Activated CD4-positive, CD25-positive, alpha-beta regulatory T cell treated with anti-CD3 and anti-CD28 coated beads, Interleukin-2, amount 50 U/mL, for 72 hours (primary cell): ENCODE results near the gene OGFR.

Experiments
- DNase-seq: peaks from one replicate; pipeline ENCODE4 v3.0.0; 2021

The OGFR gene

GRCh38 chr20:62816884-62817873 is 12.5 kb downstream of the OGFR start, which contains the start of gene COL9A3:
TSS of gene COL9A3 (plus strand) at chr20:62817050. CDS start at chr20:62817065, 15 bp downstream.
- DNase-seq = no peak

DNA sequence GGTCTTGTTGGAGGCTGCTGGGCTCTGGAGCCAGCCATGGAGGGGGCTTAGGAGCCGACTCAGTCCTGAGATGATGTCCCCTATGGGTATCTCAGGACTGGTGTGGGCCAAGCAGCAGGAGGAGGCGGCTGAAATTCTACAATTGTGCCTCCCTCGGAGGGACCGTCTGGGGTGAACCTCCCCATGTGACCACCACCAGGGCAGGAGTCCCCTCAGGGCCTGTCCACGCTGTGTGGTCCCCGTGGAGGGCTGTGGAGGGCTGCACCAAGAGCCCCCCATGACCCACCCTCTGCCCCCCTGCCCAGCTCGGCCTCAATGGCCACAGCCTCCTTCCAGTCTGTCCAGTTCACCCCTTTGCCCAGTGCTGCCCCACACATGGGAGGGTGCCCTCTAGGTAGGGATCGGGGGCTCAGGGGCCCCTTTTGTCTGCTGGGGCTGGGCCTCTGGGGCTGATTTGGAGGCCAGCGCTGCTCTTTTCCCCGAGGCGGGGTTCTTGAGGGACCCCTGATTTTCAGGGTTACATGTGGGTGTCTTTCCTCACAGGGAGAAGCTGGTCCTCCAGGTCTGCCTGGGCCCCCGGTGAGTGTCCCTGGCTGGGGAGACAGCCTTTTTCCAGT is 13.4 kb downstream of the OGFR start:
- no peak for DNase-seq

GRCh38 chr20:62818592-62819493 is 14.2 kb downstream of the OGFR start:
- DNase-seq = no peak

- DNase-seq = no peak
These were observed 15.0 kb downstream of the OGFR start for GRCh38 chr20:62819494-62820174.

- DNase-seq = no peak
These were observed 15.8 kb downstream of the OGFR start for GRCh38 chr20:62820208-62820961.

DNA sequence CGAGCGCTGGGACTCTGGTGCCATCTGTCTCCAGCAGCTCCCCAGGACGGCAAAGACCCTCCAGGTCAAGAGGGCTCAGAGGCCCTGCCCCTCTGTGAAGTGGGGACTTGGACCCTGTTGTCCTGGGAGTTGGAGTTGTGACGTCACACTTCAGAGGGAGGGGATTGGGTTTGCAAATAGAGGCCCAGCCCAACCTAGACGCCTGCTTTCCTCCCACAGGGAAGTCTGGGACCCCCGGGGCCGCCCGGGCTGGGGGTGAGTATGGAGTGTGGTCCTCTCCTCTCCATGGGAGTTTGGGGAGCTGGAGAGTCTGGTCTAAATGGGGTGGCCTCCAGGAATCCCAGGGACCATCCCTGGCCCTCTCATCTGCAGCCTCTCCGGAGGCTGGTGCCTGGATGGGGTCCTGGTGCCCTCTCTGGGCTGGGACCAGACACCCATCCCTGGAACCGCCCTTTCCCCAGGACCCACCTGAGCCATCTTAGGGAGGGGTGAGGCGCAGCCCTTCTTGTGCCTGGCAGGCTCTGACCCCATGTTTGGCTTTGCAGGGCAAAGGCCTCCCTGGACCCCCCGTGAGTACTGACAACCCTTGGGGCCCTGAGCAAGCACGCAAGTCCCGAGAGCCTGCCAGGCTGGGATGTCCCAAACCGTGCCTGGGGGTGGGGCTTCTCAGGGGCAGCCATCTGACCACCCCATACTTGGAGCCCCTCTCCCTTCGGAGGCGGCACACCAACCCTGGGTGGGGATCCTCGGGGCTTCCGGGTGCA is 16.5 kb downstream of the OGFR start:
- no peak for DNase-seq

GRCh38 chr20:62821726-62822210 is 17.1 kb downstream of the OGFR start:
- DNase-seq = no peak

DNA sequence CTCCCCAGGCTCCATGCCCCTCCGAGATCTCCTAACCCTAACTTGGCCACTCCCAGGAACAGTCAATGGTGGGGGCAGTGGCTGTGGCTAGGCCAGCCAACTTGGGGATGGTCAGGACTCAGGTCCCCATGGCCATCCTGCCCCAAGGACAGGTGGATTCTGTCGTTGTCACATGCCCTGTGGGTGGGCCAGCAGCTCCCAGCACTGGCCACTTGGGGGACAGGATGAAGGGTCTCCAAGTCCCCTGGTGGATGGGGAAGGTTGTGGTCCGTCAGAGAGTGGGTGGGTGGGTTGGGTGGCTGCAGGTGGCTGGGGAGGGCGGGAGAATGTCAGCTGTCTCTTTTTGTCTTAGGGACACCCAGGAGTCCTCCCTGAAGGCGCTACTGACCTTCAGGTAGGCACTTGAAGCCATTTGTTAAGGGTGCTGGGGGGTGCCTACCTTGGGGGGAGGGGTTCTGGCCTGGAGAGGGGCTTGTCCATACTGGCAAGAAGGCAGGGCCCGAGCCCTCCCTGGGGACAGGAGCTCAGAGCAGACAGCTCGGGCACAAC is 17.7 kb downstream of the OGFR start:
- DNase-seq = no peak

GRCh38 chr20:62822788-62823651 is 18.4 kb downstream of the OGFR start:
- no peak for DNase-seq

DNA sequence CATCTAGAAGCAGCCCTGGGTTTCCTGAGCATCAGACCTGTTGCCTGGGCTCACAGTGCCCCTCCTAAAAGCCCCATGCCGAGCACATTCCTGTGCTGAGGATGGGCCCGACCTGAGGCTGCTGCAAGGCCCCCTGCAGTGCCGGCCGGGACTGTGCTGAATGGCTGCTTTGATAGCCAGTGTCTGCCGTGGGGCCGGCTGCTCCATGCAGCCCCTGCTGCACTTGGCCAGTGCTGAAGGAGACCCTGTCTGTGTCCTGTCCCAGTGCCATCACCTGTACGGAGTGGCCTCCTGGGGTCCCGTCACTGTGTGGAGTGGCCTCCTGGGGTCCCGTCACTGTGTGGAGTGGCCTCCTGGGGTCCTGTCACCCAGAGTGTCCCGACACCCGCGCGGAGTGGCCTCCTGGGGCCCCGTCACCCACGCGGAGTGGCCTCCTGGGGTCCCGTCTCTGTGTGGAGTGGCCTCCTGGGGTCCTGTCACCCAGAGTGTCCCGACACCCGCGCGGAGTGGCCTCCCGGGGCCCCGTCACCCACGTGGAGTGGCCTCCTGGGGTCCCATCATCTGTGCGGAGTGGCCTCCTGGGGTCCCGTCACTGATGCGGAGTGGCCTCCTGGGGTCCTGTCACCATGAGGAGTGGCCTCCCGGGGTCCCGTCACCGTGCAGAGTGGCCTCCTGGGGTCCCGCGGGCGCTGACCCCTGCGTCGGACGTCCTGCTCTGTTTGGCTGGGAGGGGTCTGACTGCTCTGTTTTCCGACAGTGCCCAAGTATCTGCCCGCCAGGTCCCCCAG is 19.2 kb downstream of the OGFR start:
- no peak for DNase-seq

- DNase-seq = no peak
These were observed 20.1 kb downstream of the OGFR start for GRCh38 chr20:62824476-62825332.

- no peak for DNase-seq
These were observed 20.8 kb downstream of the OGFR start for GRCh38 chr20:62825333-62825985.

- no peak for DNase-seq
These were observed 21.5 kb downstream of the OGFR start for GRCh38 chr20:62825986-62826645.

DNA sequence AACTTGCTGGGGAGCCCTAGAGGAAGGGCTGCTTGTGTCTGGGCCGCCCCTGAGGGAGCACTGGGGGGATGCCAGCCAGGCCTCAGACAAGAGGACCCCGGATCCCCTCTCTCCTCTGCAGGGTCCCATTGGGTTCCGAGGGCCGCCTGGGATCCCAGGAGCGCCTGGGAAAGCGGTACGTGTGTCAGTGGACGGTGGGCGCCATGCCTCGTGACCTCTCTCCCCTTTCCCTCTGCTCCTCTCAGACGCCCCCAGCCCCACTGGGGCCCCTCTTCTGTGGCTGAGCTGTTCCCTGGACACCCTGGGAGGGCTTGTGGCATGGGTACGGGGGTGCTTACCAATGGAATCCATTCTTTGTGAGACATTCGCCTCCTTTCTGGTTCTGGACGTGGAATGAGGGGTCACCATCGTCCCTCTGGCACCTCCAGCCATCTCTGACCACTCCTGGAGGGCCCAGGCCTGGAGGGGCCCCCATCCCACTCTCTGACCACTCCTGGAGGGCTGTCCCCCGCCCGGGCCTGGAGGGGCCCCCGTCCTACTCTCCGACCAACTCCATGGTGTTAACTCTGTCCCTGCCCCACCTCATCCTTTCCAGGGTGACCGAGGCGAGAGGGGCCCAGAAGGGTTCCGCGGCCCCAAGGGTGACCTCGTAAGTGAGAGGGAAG is 22.1 kb downstream of the OGFR start:
- DNase-seq = no peak

GRCh38 chr20:62827311-62828038 is 22.8 kb downstream of the OGFR start:
- no peak for DNase-seq
